Measurements from ENCODE around the gene ABL2. TPM values are rescaled to one million over a fixed set of nuclear protein-coding genes. Genes with fewer than 3 reads are reported as not detected.

Gene ABL2
- total RNA-seq, 1 experiment from 2014 or later, result 29.3 TPM

- no peak for DNase-seq (ENCODE audit: extremely low read depth, low read depth)
Measured at GRCh38 chr1:179103999-179104398, 125.5 kb downstream of the ABL2 start.

- no peak for DNase-seq (ENCODE audit: extremely low read depth, low read depth)
Measured at GRCh38 chr1:179101566-179101965, 127.9 kb downstream of the ABL2 start.

- DNase-seq (ENCODE audit: extremely low read depth, low read depth), result no peak
Measured at GRCh38 chr1:179099891-179100290, 129.6 kb downstream of the ABL2 start.

- DNase-seq (ENCODE audit: extremely low read depth, low read depth), result no peak
Measured at GRCh38 chr1:179095924-179096323, 133.6 kb downstream of the ABL2 start.

GRCh38 chr1:179095377-179095776 lies 134.1 kb downstream of the ABL2 start:
- no peak for DNase-seq (ENCODE audit: extremely low read depth, low read depth)

GRCh38 chr1:179094818-179095217 lies 134.7 kb downstream of the ABL2 start:
- no peak for DNase-seq (ENCODE audit: extremely low read depth, low read depth)

GRCh38 chr1:179092896-179093461 lies 136.5 kb downstream of the ABL2 start:
- no peak for DNase-seq (ENCODE audit: extremely low read depth, low read depth)

GRCh38 chr1:179091691-179092165 lies 137.7 kb downstream of the ABL2 start:
- DNase-seq (ENCODE audit: extremely low read depth, low read depth), result peak; percentile 92

GRCh38 chr1:179090923-179091322 lies 138.6 kb downstream of the ABL2 start:
- no peak for DNase-seq (ENCODE audit: extremely low read depth, low read depth)

- peak; percentile 33 for DNase-seq (ENCODE audit: extremely low read depth, low read depth)
Measured at GRCh38 chr1:179090522-179090921, 139.0 kb downstream of the ABL2 start.

- no peak for DNase-seq (ENCODE audit: extremely low read depth, low read depth)
Measured at GRCh38 chr1:179089827-179090482, 139.5 kb downstream of the ABL2 start.

GRCh38 chr1:179087665-179088064 lies 141.8 kb downstream of the ABL2 start:
- no peak for DNase-seq (ENCODE audit: extremely low read depth, low read depth)

GRCh38 chr1:179083533-179083932 lies 145.9 kb downstream of the ABL2 start:
- no peak for DNase-seq (ENCODE audit: extremely low read depth, low read depth)

GRCh38 chr1:179082999-179083335 lies 146.5 kb downstream of the ABL2 start:
- no peak for DNase-seq (ENCODE audit: extremely low read depth, low read depth)

- no peak for DNase-seq (ENCODE audit: extremely low read depth, low read depth)
Measured at GRCh38 chr1:179082333-179082998, 147.0 kb downstream of the ABL2 start.

GRCh38 chr1:179081687-179082332 lies 147.7 kb downstream of the ABL2 start, which contains the start of gene TOR3A:
Gene TOR3A (plus strand): TSS chr1:179082070. CDS start chr1:179082129, 59 bp downstream.
- DNase-seq (ENCODE audit: extremely low read depth, low read depth), result peak; percentile 85

- no peak for DNase-seq (ENCODE audit: extremely low read depth, low read depth)
Measured at GRCh38 chr1:179080866-179081686, 148.4 kb downstream of the ABL2 start.

- DNase-seq (ENCODE audit: extremely low read depth, low read depth), result peak; percentile 86
Measured at GRCh38 chr1:179079113-179079761, 150.2 kb downstream of the ABL2 start.

GRCh38 chr1:179077396-179077795 lies 152.1 kb downstream of the ABL2 start:
- no peak for DNase-seq (ENCODE audit: extremely low read depth, low read depth)

GRCh38 chr1:179066471-179066870 lies 163.0 kb downstream of the ABL2 start:
- no peak for DNase-seq (ENCODE audit: extremely low read depth, low read depth)

Measured in NCI-H460 (cell line).